Skeletal muscle tissue (tissue), 4 donors: ENCODE data around the gene SPAAR. TPM values are rescaled to one million over a fixed set of nuclear protein-coding genes. Genes with fewer than 3 reads are reported as not detected.

Source experiments
- H3K27ac ChIP-seq: one replicate; pipeline ENCODE4 v1.7.0; 2013; ENCODE audit warnings: mild to moderate bottlenecking, low read depth, low read length, inconsistent platforms
- H3K27me3 ChIP-seq, 3 donors: one replicate each; pipeline ENCODE4 v1.7.0; 2013; ENCODE audit warnings: low read length in 3 of 3; ENCODE audit not compliant: control insufficient read depth in 3 of 3, insufficient read depth in 3 of 3
- H3K36me3 ChIP-seq, 3 donors: one replicate each; pipeline ENCODE4 v1.7.0; 2013; ENCODE audit warnings: low read length in 3 of 3; ENCODE audit not compliant: control insufficient read depth in 3 of 3, insufficient read depth in 3 of 3
- H3K4me1 ChIP-seq, 3 donors: one replicate each; pipeline ENCODE4 v1.7.0; 2013; ENCODE audit warnings: low read length in 3 of 3, mild to moderate bottlenecking in 3 of 3; ENCODE audit not compliant: control insufficient read depth in 3 of 3, insufficient read depth in 3 of 3
- H3K4me3 ChIP-seq, 3 donors: one replicate each; pipeline ENCODE4 v1.7.0; 2013; ENCODE audit warnings: low read length in 3 of 3
- H3K9ac ChIP-seq, 3 donors: one replicate each; pipeline ENCODE4 v1.7.0; 2013; ENCODE audit warnings: low read length in 3 of 3, mild to moderate bottlenecking in 3 of 3, moderate library complexity in 2 of 3, low read depth in 1 of 3
- H3K9me3 ChIP-seq, 3 donors: one replicate each; pipeline ENCODE4 v1.7.0; 2013; ENCODE audit warnings: low read length in 3 of 3; ENCODE audit not compliant: control insufficient read depth in 3 of 3
- total RNA-seq: library from RNA; depleted of rRNA; stranded (reverse); fragments of >200 nt; gene quantifications from one replicate; pipeline ENCODE4 v1.2.3, GENCODE V29; 2014
- donor health status: Osteomylitis.

Gene SPAAR, protein sequence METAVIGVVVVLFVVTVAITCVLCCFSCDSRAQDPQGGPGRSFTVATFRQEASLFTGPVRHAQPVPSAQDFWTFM
- total RNA-seq: 1.0 TPM

DNA sequence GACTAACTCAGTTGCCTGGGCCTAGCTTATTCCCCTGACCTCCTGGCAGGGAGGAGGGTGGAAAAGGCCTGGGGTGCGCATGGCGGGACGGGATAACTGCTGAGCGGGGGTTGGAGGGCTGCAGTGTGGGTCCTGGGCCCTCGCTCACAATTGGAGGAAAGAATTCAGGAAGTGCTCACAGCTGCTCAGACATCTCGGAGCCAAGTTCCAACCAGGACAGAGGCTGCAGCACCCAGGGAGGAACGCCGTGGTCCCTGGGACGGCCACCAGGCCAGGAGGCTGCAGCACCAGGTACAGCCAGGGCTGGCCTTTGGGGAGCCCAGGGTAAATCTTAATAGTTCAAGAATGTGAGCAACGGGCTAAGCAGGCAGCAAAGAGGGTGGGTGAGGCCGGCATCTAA, at the start of gene SPAAR:
TSS of gene SPAAR (plus strand) at position 217 of the 400 bp plus-strand sequence. CDS start 974 bp downstream, outside the sequence.
- Histone ChIP-seq H3K36me3 (peaks cover 0 to 2% (median 0%) of the 10 kb centered on the region in 3 donors), H3K9ac (peak within 1 kb of the TSS; percentile 32 to 62 (median 40)), H3K4me1 (peaks cover 62 to 72% (median 68%) of the 10 kb centered on the region in 3 donors), H3K27me3 (no peaks in the 10 kb centered on the region), H3K9me3 (no peaks in the 10 kb centered on the region), H3K4me3 (peak within 1 kb of the TSS; percentile 4 to 63 (median 48)), H3K27ac (peak within 1 kb of the TSS; percentile 88)

DNA sequence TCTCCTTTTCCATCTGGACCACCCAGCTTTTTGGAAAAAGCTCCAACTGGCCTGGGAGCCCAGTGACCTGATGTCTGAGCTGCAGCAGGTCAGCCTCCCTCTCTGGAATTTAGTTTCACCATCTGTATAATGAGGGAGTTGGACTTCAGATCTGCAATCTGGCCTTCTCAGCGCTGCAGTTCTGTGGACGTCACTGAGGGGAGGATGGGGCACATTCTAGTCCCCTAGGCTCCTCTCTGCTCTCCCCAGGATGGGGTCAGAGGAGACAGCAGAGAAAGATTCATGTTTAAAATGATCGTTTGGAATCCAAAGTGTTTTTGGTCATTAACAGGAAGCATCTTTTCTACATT, 49.3 kb upstream of the SPAAR start:
- no peaks in the 10 kb centered on the region for H3K9me3 ChIP-seq
- peaks cover 0 to 1% (median 0%) of the 10 kb centered on the region in 3 donors for H3K36me3 ChIP-seq
- peaks cover 0 to 8% (median 4%) of the 10 kb centered on the region in 3 donors for H3K4me1 ChIP-seq
- H3K27ac ChIP-seq: no peak overlapping the region
- H3K4me3 ChIP-seq: no peak overlapping the region
- peaks cover 17 to 31% (median 20%) of the 10 kb centered on the region in 3 donors for H3K27me3 ChIP-seq
- peak overlapping the region in 1 of 3 donors; percentile 3 for H3K9ac ChIP-seq

GRCh38 chr9:35861161-35861897, 48.0 kb upstream of the SPAAR start:
- H3K4me3 ChIP-seq: no peak overlapping the region
- no peak overlapping the region for H3K27ac ChIP-seq
- no peaks in the 10 kb centered on the region for H3K36me3 ChIP-seq
- peaks cover 0 to 8% (median 4%) of the 10 kb centered on the region in 3 donors for H3K4me1 ChIP-seq
- no peaks in the 10 kb centered on the region for H3K9me3 ChIP-seq
- H3K9ac ChIP-seq: no peak overlapping the region
- peaks cover 17 to 34% (median 20%) of the 10 kb centered on the region in 3 donors for H3K27me3 ChIP-seq

DNA sequence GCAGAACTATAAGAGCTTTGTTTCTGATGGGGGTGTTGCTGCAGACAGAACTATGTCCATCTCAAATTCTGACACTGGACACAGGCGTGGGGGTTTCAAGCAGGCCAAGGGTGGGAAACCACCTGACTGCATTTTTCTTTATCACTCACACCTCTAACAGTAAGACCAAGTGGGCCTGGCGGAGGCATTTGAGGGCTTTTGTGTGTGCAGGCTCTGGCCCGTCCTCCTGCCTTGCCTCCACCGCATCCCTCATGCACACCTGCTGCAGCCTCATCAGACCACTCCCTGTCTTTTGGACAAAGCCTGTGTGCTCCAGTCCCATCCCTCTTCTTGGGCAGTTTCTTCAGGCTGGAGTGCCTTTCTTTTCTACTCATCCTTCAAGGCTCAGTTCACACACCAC, 47.0 kb upstream of the SPAAR start:
- Histone ChIP-seq H3K9ac (no peak overlapping the region), H3K27me3 (peaks cover 17 to 35% (median 23%) of the 10 kb centered on the region in 3 donors), H3K27ac (no peak overlapping the region), H3K9me3 (no peaks in the 10 kb centered on the region), H3K4me3 (no peak overlapping the region), H3K4me1 (peaks cover 0 to 8% (median 4%) of the 10 kb centered on the region in 3 donors), H3K36me3 (no peaks in the 10 kb centered on the region)

GRCh38 chr9:35863583-35863982, 45.7 kb upstream of the SPAAR start:
- Histone ChIP-seq H3K4me3 (no peak overlapping the region), H3K4me1 (peaks cover 0 to 8% (median under 1%) of the 10 kb centered on the region in 3 donors), H3K27ac (no peak overlapping the region), H3K9me3 (no peaks in the 10 kb centered on the region), H3K9ac (no peak overlapping the region), H3K27me3 (peaks cover 17 to 42% (median 25%) of the 10 kb centered on the region in 3 donors), H3K36me3 (no peaks in the 10 kb centered on the region)

DNA sequence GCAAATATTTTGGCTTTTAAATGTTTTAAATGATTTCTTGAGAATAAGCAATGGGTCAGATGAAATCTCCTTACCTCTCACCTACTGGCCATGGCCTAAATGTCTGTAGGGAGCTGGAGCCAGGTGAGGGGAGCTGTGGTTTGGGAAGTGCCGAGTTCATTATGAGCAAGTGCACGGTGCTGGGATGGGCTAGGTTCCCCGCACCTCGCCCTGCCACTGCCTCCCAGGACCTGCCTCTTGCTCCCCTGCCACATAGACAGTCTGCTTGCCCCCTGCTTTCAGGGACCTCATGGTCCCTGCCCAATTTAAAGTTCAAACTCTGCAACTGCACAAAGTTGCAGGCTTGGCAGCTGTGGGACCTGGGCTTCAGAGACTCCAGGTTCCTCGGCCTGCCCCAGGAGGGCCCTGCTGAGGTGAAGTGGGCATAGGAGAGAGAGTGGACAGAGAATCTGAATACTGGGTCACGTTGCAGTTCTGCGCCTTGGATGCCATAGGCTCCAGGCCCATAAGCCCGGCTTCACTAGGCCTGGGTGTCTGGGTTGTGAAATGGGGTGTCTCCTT, 44.5 kb upstream of the SPAAR start:
- Histone ChIP-seq H3K4me3 (no peak overlapping the region), H3K27ac (no peak overlapping the region), H3K27me3 (peaks cover 19 to 44% (median 31%) of the 10 kb centered on the region in 3 donors), H3K36me3 (no peaks in the 10 kb centered on the region), H3K9ac (peak overlapping the region in 1 of 3 donors; percentile 45), H3K9me3 (no peaks in the 10 kb centered on the region), H3K4me1 (peaks cover 0 to 3% (median 0%) of the 10 kb centered on the region in 3 donors)

- Histone ChIP-seq H3K9me3 (no peaks in the 10 kb centered on the region), H3K4me3 (no peak overlapping the region), H3K27me3 (peaks cover 15 to 42% (median 26%) of the 10 kb centered on the region in 3 donors), H3K27ac (no peak overlapping the region), H3K36me3 (no peaks in the 10 kb centered on the region), H3K4me1 (no peaks in the 10 kb centered on the region), H3K9ac (no peak overlapping the region)
Observed at GRCh38 chr9:35867538-35867937, 41.8 kb upstream of the SPAAR start.

DNA sequence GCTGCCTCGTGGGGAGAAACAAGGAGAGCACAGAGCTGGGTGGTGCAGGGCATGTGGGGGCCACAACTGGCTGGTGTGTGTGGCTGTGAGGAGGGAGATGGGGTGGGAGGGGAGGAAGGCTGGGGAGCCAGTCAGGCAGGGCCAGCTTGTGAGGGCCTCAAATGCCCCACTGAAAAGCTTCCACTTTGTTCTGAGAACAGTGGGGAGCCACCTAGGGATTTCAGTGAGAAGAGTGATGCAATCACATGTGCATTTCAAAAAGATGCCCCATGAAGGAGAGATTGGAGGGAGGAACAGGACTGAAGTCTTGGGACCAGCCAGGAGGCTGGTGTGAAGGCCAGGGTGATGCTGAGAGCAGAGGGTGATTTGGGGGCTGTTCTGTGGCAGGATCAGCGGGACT, 40.4 kb upstream of the SPAAR start:
- no peak overlapping the region for H3K27ac ChIP-seq
- H3K4me3 ChIP-seq: no peak overlapping the region
- peaks cover 5 to 31% (median 18%) of the 10 kb centered on the region in 3 donors for H3K27me3 ChIP-seq
- H3K9ac ChIP-seq: no peak overlapping the region
- H3K9me3 ChIP-seq: no peaks in the 10 kb centered on the region
- H3K36me3 ChIP-seq: no peaks in the 10 kb centered on the region
- no peaks in the 10 kb centered on the region for H3K4me1 ChIP-seq

GRCh38 chr9:35869621-35870216, 39.6 kb upstream of the SPAAR start:
- Histone ChIP-seq H3K4me1 (no peaks in the 10 kb centered on the region), H3K9ac (no peak overlapping the region), H3K27ac (no peak overlapping the region), H3K36me3 (no peaks in the 10 kb centered on the region), H3K4me3 (no peak overlapping the region), H3K27me3 (peaks cover 3 to 24% (median 16%) of the 10 kb centered on the region in 3 donors), H3K9me3 (no peaks in the 10 kb centered on the region)
